DOHH2 (cell line): ENCODE results near the gene NAP1L1.

ENCODE experiments used
- EZH2phosphoT487 ChIP-seq: fragments of 200-600 bp; sonication (generic); IDR thresholded peaks from 2 replicates; pipeline ENCODE4 v1.6.1; 2017; ENCODE audit warnings: borderline replicate concordance, mild to moderate bottlenecking, antibody characterized with exemption, low read length, moderate library complexity, mixed read lengths
- TF ChIP-seq, protein P1 (sequence below): fragments of 200-600 bp; sonication (generic); IDR thresholded peaks from one replicate; pipeline ENCODE4 v1.5.1; 2014; ENCODE audit warnings: antibody characterized with exemption, mild to moderate bottlenecking, low read depth, low read length; ENCODE audit not compliant: poor library complexity, severe bottlenecking

DNA sequence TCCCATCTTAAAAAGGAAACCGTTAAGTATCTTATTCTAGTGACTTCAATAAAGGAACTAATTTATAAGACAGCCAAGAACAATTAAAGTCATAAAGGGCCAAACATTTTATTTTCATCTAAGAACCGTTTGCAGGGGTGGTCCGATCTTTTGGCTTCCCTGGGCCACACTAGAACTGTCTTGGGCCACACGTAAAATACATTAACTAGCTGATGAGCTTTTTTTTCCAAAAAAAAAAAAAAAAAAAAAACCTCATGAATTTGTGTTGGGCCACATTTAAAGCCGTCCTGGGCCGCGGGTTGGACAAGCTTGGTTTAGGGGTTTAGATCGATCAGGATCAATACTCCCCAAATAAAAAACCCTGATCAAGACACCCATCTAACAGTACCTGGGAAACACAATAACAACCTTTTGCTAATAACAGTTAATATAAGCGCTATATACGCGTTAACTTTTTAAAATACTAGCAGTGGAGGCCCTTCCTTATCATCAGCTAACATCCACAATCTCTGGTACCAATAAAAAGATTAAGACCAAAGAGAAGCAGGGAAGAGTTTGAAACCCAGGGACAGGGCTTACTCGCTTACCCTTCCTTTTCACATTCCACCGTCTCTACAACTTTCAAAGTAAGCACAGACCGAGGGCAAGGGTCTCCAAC lies 1.1 kb downstream of the NAP1L1 start:
- TF ChIP-seq, protein P1, sequence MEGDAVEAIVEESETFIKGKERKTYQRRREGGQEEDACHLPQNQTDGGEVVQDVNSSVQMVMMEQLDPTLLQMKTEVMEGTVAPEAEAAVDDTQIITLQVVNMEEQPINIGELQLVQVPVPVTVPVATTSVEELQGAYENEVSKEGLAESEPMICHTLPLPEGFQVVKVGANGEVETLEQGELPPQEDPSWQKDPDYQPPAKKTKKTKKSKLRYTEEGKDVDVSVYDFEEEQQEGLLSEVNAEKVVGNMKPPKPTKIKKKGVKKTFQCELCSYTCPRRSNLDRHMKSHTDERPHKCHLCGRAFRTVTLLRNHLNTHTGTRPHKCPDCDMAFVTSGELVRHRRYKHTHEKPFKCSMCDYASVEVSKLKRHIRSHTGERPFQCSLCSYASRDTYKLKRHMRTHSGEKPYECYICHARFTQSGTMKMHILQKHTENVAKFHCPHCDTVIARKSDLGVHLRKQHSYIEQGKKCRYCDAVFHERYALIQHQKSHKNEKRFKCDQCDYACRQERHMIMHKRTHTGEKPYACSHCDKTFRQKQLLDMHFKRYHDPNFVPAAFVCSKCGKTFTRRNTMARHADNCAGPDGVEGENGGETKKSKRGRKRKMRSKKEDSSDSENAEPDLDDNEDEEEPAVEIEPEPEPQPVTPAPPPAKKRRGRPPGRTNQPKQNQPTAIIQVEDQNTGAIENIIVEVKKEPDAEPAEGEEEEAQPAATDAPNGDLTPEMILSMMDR: no peak
- TF ChIP-seq EZH2phosphoT487: no peak
